SH-SY5Y (cell line): Measurements from ENCODE around the gene PDE4C.

Source experiments
- GATA2 ChIP-seq: IDR thresholded peaks from 2 replicates; pipeline ENCODE4 v1.6.1; 2011; ENCODE audit warnings: mild to moderate bottlenecking, low read depth, low read length
- GATA3 ChIP-seq: IDR thresholded peaks from 2 replicates; pipeline ENCODE4 v1.6.1; 2011; ENCODE audit warnings: low read depth, mild to moderate bottlenecking, low read length, moderate library complexity

- TF ChIP-seq GATA2 (no peak), GATA3 (no peak)
These were observed 11.3 kb downstream of the PDE4C start for GRCh38 chr19:18214779-18215433.
